Hepatocyte (in vitro differentiated cells): ENCODE results near the gene MARK1. TPM values are rescaled to one million over a fixed set of nuclear protein-coding genes. Genes with fewer than 3 reads are reported as not detected.

Experiments used
- DNase-seq: peaks from one replicate; pipeline ENCODE4 v3.0.0-alpha.2; 2016; ENCODE audit warnings: low spot score
- H2AFZ ChIP-seq: fragments of 200-600 bp; sonication (generic); 2 replicates; pipeline ENCODE4 v1.6.0; 2016; ENCODE audit warnings: antibody characterized with exemption, mild to moderate bottlenecking
- H3K27ac ChIP-seq: fragments of 200-600 bp; sonication (generic); 2 replicates; pipeline ENCODE4 v1.5.1; 2016; ENCODE audit warnings: mild to moderate bottlenecking
- H3K27me3 ChIP-seq: fragments of 200-600 bp; sonication (generic); 2 replicates; pipeline ENCODE4 v1.6.1; 2016
- H3K36me3 ChIP-seq: fragments of 200-600 bp; sonication (generic); replicated peaks from 2 replicates; pipeline ENCODE4 v1.5.1; 2016; ENCODE audit warnings: low read depth; ENCODE audit not compliant: insufficient read depth
- H3K4me1 ChIP-seq: fragments of 200-600 bp; sonication (generic); 2 replicates; pipeline ENCODE4 v1.5.1; 2016; ENCODE audit warnings: mild to moderate bottlenecking, moderate library complexity; ENCODE audit not compliant: insufficient read depth
- H3K4me2 ChIP-seq: fragments of 200-600 bp; sonication (generic); 2 replicates; pipeline ENCODE4 v1.6.0; 2016
- H3K4me3 ChIP-seq: fragments of 200-600 bp; sonication (generic); 2 replicates; pipeline ENCODE4 v1.5.1; 2016; ENCODE audit warnings: mild to moderate bottlenecking
- H3K79me2 ChIP-seq: fragments of 200-600 bp; sonication (generic); 2 replicates; pipeline ENCODE4 v1.6.0; 2017; ENCODE audit warnings: mild to moderate bottlenecking
- H3K9me2 ChIP-seq: fragments of 200-600 bp; sonication (generic); replicated peaks from 2 replicates; pipeline ENCODE4 v1.6.0; 2017; ENCODE audit warnings: mild to moderate bottlenecking; ENCODE audit not compliant: insufficient read depth
- H3K9me3 ChIP-seq: fragments of 200-600 bp; sonication (generic); 2 replicates; pipeline ENCODE4 v1.5.1; 2016; ENCODE audit warnings: low read depth, mild to moderate bottlenecking
- H4K20me1 ChIP-seq: fragments of 200-600 bp; sonication (generic); 2 replicates; pipeline ENCODE4 v1.6.0; 2016; ENCODE audit warnings: mild to moderate bottlenecking; ENCODE audit not compliant: insufficient read depth, poor library complexity, severe bottlenecking
- EZH2 ChIP-seq: fragments of 200-600 bp; sonication (generic); IDR thresholded peaks from 2 replicates; pipeline ENCODE4 v1.6.1; 2016; ENCODE audit warnings: antibody characterized with exemption, mild to moderate bottlenecking, borderline replicate concordance
- EZH2phosphoT487 ChIP-seq: fragments of 200-600 bp; sonication (generic); IDR thresholded peaks from one replicate; pipeline ENCODE4 v1.6.1; 2018; ENCODE audit warnings: antibody characterized with exemption, mild to moderate bottlenecking, low read depth, moderate library complexity; ENCODE audit not compliant: unreplicated experiment, severe bottlenecking
- WGBS: methylation state at CpG from one replicate; pipeline ENCODE4 v1.1.6; 2016; ENCODE audit warnings: low lambda C conversion rate; ENCODE audit errors: missing lambda C conversion rate; 5-methylcytosine and 5-hydroxymethylcytosine counted together
- polyA plus RNA-seq: library from polyadenylated mRNA; unstranded; fragments of >200 nt; fragmentation: Nextera tagmentation; extraction: Ambion mirVana; gene quantifications from 2 replicates; pipeline ENCODE4 v1.2.1, GENCODE V29; 2016
- total RNA-seq: library from RNA; depleted of rRNA; stranded (reverse); fragments of >200 nt; gene quantifications from 2 replicates; pipeline ENCODE4 v1.2.3, GENCODE V29; 2014
- TF ChIP-seq, protein P1 (sequence below): fragments of 200-600 bp; sonication (generic); IDR thresholded peaks from 2 replicates; pipeline ENCODE4 v1.5.1; 2016; ENCODE audit warnings: antibody characterized with exemption, mild to moderate bottlenecking; ENCODE audit not compliant: poor library complexity

Gene MARK1
- total and polyA plus RNA-seq, 2 experiments from 2014 or later, result 1.9 to 7.1 TPM

- H3K79me2 ChIP-seq, result no peaks in the 10 kb centered on the region
- DNase-seq, result no peak
- H3K4me1 ChIP-seq, result no peaks in the 10 kb centered on the region
- H3K36me3 ChIP-seq, result no peaks in the 10 kb centered on the region
- no peaks in the 10 kb centered on the region for H3K9me3 ChIP-seq
- H3K4me2 ChIP-seq, result no peak overlapping the region
- no peaks in the 10 kb centered on the region for H3K9me2 ChIP-seq
- H3K27ac ChIP-seq, result no peak overlapping the region
- no peak overlapping the region for H3K4me3 ChIP-seq
- 61% methylated on average over 5 of the region's 5 CpGs for WGBS
- no peaks in the 10 kb centered on the region for H3K27me3 ChIP-seq
- H2AFZ ChIP-seq, result no peak overlapping the region
- TF ChIP-seq EZH2 (no peak), EZH2phosphoT487 (no peak)
- TF ChIP-seq, protein P1, sequence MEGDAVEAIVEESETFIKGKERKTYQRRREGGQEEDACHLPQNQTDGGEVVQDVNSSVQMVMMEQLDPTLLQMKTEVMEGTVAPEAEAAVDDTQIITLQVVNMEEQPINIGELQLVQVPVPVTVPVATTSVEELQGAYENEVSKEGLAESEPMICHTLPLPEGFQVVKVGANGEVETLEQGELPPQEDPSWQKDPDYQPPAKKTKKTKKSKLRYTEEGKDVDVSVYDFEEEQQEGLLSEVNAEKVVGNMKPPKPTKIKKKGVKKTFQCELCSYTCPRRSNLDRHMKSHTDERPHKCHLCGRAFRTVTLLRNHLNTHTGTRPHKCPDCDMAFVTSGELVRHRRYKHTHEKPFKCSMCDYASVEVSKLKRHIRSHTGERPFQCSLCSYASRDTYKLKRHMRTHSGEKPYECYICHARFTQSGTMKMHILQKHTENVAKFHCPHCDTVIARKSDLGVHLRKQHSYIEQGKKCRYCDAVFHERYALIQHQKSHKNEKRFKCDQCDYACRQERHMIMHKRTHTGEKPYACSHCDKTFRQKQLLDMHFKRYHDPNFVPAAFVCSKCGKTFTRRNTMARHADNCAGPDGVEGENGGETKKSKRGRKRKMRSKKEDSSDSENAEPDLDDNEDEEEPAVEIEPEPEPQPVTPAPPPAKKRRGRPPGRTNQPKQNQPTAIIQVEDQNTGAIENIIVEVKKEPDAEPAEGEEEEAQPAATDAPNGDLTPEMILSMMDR, result no peak
- no peaks in the 10 kb centered on the region for H4K20me1 ChIP-seq
Measured at GRCh38 chr1:220504329-220504728, 23.6 kb upstream of the MARK1 start.

- H3K27me3 ChIP-seq, result no peaks in the 10 kb centered on the region
Measured at GRCh38 chr1:220507085-220507484, 20.9 kb upstream of the MARK1 start.

GRCh38 chr1:220511179-220511578, 16.8 kb upstream of the MARK1 start:
- Histone ChIP-seq H3K4me2 (no peak overlapping the region), H4K20me1 (no peaks in the 10 kb centered on the region), H3K36me3 (no peaks in the 10 kb centered on the region), H3K4me1 (no peaks in the 10 kb centered on the region), H3K4me3 (no peak overlapping the region), H3K9me3 (no peaks in the 10 kb centered on the region), H3K9me2 (no peaks in the 10 kb centered on the region), H3K27ac (no peak overlapping the region), H3K79me2 (no peaks in the 10 kb centered on the region), H3K27me3 (no peaks in the 10 kb centered on the region), H2AFZ (no peak overlapping the region)
- no peak for DNase-seq
- no peak for TF ChIP-seq EZH2phosphoT487
- no peak for TF ChIP-seq EZH2
- TF ChIP-seq, protein P1, result no peak
- WGBS, result 86% methylated on average over 4 of the region's 4 CpGs

More at GRCh38 chr1:220507085-220507484, 20.9 kb upstream of the MARK1 start:
- H3K4me2 ChIP-seq, result no peak overlapping the region
- no peaks in the 10 kb centered on the region for H3K4me1 ChIP-seq
- no peaks in the 10 kb centered on the region for H4K20me1 ChIP-seq
- 88% methylated on average over 5 of the region's 5 CpGs for WGBS
- DNase-seq, result no peak
- H3K9me2 ChIP-seq, result no peaks in the 10 kb centered on the region
- H2AFZ ChIP-seq, result no peak overlapping the region
- H3K9me3 ChIP-seq, result no peaks in the 10 kb centered on the region
- no peaks in the 10 kb centered on the region for H3K79me2 ChIP-seq
- H3K27ac ChIP-seq, result no peak overlapping the region
- TF ChIP-seq EZH2phosphoT487 (no peak), EZH2 (no peak)
- TF ChIP-seq, protein P1, result no peak
- no peak overlapping the region for H3K4me3 ChIP-seq
- no peaks in the 10 kb centered on the region for H3K36me3 ChIP-seq

DNA sequence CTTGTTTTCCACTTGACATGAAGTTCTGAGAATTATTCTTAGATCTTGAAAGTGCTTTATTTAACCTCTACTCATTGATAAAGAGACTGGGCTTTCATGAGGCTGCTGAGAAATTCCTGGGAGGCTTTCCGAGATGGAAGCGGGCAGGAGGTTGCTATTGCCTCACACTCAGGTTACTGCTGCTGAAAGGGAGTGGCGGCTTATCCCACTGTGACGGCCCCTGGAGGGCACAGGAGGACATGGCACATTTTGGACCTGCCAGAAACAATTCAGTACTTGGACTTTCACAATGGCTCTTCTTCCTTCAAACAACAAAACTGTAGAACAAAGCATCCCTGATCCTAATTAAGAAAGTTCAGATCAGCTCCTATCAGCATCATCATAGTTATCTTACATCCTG, 16.2 kb upstream of the MARK1 start:
- no peak overlapping the region for H3K4me3 ChIP-seq

More for the DNA sequence above, 16.2 kb upstream of the MARK1 start:
- peak; percentile 35 for DNase-seq
- no peak overlapping the region for H3K4me2 ChIP-seq
- no peaks in the 10 kb centered on the region for H3K79me2 ChIP-seq
- H4K20me1 ChIP-seq, result no peaks in the 10 kb centered on the region
- no peak overlapping the region for H2AFZ ChIP-seq
- no peaks in the 10 kb centered on the region for H3K27me3 ChIP-seq
- H3K9me3 ChIP-seq, result no peaks in the 10 kb centered on the region
- no peaks in the 10 kb centered on the region for H3K4me1 ChIP-seq
- 42% methylated on average over 4 of the region's 4 CpGs for WGBS
- no peak overlapping the region for H3K27ac ChIP-seq
- no peaks in the 10 kb centered on the region for H3K36me3 ChIP-seq
- TF ChIP-seq, protein P1, result no peak
- TF ChIP-seq EZH2phosphoT487, result no peak
- no peak for TF ChIP-seq EZH2
- H3K9me2 ChIP-seq, result no peaks in the 10 kb centered on the region
